Middle frontal gyrus (tissue), 1 donor: ENCODE data around the gene ITGAD.

Source experiments
- DNase-seq: peaks from one replicate; pipeline ENCODE4 v3.0.0-alpha.2; 2015; ENCODE audit warnings: low spot score; ENCODE audit errors: extremely low spot score

The ITGAD gene

GRCh38 chr16:31393056-31393455, at the start of gene ITGAD:
Gene ITGAD, plus strand, starts transcription at chr16:31393335. Its CDS starts 26 bp downstream, at chr16:31393361.
- DNase-seq: no peak

DNA sequence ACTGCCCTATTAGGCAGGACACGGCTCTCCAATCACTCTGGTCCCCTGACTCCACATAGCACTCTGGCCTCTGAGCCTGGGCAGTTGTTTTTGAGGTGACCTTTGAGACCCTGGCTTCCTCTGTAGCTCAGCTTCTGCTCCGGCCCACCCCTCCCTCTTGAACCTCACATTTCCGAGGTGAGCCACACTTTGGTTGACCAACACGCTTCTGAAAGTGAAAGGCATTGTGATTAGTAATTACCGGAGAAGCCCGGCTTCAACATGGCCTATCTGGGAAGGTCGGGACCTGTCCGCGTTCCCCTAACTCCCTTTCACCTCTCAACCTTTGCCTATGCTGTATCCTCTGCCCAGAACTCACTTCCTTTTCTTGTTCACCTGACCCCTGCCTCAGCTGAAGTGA, 48.4 kb upstream of the ITGAD start:
- DNase-seq: no peak

DNA sequence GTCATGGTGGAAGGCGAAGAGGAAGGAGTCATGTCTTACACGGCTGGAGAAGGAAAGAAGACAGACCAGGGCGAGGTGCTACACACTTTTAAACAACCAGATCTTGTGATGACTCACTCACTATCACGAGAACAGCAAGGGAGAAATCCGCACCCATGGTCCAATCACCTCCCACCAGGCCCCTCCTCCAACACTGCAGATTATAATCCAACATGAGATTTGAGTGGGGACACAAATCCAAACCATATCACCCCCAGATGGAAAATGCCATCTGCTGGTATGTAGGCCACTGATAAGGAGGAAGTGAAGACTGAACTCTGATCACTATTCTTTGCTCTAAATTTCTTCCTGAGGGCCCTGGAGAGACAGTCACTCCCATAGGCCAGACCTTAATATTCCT, 45.7 kb upstream of the ITGAD start:
- DNase-seq: no peak

GRCh38 chr16:31348579-31348978, 44.6 kb upstream of the ITGAD start:
- no peak for DNase-seq

DNA sequence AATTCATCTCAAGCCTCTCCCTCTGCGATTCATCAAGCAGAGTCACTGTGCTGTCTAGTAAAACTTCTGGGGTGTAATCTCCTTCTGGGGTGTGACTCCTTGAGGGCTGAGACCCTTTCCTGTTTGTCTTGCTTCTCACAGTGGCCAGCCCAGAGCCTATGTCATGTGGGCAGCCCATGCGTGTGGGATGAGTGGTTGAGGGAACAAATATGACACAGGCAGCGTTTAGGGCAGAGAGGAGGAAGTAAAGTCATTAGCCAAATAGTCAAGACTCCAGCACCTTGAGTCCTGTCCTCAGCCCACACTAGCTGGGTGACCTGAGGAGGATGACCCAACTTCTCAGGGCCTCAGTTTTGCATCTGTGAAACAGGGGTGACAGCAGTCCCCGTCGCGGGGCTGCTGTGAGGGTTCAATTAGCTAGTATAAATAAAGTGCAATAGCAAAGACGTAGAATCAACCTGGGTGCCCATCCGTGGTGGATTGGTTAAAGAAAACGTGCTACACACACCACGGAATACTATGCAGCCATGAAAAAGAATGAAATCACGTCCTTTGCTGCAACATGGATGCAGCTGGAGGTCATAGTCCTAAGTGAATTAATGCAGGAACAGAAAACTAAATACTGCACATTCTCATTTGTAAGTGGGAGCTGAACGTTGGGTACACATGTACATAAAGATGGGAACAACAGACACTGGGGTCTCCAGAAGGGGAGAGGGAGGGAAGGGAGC, 42.7 kb upstream of the ITGAD start:
- DNase-seq: no peak

- no peak for DNase-seq
These were observed 41.7 kb upstream of the ITGAD start for GRCh38 chr16:31351246-31351941.

DNA sequence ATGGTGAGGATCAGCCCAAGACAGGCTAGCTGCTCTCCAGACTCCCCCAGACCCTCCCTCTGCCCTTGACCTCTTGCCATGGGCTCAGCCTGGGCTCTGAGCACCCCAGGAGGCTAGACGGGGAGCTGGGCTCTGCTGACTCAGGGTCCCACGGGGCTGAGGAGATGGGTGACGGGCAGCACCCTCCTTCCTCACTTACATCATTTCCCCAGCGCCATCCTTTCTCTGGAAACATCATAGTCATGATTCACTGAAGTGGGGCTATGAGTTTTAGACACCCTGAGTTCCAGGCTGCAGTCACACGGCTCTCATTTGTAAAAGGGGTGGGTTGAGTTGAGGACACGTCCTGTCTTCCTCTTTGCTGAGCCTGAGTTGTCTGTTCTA, 41.2 kb upstream of the ITGAD start:
- DNase-seq: no peak

GRCh38 chr16:31352376-31353115, 40.6 kb upstream of the ITGAD start:
- DNase-seq: no peak

GRCh38 chr16:31354394-31355291, 38.5 kb upstream of the ITGAD start, which contains the start of gene ITGAX:
Gene ITGAX, plus strand, starts transcription at chr16:31355176. Its CDS starts 79 bp downstream, at chr16:31355255.
- DNase-seq: no peak

DNA sequence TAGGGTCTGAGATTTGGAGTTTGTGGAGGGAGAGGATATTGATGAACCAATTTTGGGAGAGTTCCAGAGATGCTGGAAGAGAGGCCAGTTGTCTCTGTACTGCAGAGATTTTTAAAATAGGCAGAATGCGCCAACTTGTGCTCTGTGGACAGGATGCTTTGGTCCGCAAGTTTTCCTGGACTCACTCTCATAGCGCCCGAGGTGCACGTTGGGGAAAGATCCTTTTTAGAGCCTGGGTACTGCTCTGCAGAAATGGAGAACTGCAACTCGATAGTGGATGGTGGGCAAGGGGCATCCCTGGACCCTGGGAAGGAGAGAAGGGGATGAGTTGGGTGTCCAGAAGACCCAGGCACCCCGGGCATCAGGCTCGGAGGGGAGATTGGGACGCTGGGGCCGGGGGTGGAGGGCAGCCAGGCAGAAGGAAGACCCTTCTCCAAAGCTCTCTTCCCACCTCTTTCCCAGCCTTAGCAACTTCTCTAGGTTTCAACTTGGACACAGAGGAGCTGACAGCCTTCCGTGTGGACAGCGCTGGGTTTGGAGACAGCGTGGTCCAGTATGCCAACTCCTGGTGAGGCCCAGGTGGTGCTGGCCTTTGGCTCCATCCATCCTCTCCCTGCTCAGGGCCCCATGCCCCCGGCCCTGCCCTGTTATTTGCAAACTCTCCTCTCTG, 37.6 kb upstream of the ITGAD start:
- DNase-seq: no peak

DNA sequence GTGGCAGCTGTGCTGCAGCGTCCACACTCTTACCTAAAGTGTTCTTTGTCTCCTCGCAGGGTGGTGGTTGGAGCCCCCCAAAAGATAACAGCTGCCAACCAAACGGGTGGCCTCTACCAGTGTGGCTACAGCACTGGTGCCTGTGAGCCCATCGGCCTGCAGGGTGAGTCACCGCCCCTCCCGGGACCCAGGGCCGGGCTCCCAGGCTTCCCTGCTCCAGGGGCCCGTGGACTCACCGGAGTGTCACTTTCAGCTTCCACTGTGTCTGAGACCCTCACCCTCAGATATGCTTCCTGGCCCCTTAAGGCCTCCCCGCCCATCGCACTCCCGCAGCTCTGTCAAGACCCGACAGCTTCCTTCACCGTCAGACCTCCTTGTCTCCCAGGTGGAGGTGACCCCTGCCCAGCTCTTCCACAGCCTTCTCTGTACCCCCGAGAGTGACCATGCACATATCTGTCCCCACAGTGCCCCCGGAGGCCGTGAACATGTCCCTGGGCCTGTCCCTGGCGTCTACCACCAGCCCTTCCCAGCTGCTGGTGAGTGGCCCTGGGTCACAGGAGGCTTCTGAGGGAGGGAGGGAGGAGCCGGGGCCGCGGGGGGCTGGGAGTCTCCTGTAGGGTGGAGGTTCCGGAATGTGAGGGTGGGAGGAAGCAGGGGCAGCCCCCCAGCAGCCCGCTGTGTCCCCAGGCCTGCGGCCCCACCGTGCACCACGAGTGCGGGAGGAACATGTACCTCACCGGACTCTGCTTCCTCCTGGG, 36.4 kb upstream of the ITGAD start:
- DNase-seq: no peak

- DNase-seq: no peak
These were observed 35.6 kb upstream of the ITGAD start for GRCh38 chr16:31357324-31358109.

GRCh38 chr16:31360251-31360650, 32.9 kb upstream of the ITGAD start:
- no peak for DNase-seq

- DNase-seq: no peak
These were observed 31.7 kb upstream of the ITGAD start for GRCh38 chr16:31361201-31362110.

GRCh38 chr16:31362476-31363405, 30.4 kb upstream of the ITGAD start:
- DNase-seq: no peak

DNA sequence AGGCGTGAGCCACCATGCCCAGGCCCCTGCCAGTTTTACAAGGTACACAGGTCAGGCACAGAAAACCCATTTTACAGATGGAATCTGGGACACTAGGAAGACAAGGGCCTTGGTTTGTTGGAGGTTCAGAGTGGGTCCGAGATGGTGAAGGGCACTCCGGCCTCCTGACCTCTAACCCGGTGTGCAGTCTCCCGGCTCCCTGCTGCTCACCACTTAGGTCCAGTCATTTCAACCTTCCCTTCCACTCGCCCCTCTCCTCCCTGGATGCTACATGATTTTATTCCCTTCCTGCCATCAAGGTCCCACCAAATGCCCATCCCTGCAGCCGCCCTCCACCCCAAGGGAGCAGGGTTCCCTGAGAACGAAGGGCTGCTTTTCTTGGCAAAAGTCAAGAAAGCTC, 29.4 kb upstream of the ITGAD start:
- DNase-seq: no peak

DNA sequence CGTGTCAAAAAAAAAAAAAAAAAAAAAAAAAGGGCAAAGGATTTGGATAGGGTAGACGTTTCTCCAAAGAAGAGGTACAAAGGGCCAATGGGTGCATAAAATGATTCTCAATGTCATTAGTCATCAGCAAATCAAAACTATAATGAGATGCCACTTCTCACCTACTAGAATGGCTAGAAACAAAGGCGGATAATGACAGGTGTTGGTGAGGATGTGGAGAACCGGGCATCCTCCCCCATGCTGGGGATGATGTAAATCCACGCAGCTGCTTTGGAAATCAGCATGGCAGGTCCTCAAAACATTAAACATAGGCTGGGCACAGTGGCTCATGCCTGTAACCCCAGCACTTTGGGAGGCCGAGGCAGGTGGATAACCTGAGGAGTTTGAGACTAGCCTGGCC, 28.7 kb upstream of the ITGAD start:
- DNase-seq: no peak
